Measurements from ENCODE around the gene LCN6.

GRCh38 chr9:136784997-136785361, 36.7 kb upstream of the LCN6 start:
- TF ChIP-seq ZNF281 (CRISPR knock-in tag; IDR thresholded peaks at IDR 0.05) (no peak), CREB1 (CRISPR knock-in tag; IDR thresholded peaks at IDR 0.05) (no peak), ZBTB43 (CRISPR knock-in tag; IDR thresholded peaks at IDR 0.05) (no peak), E2F1 (CRISPR knock-in tag; IDR thresholded peaks at IDR 0.05) (no peak), CTCF (IDR thresholded peaks at IDR 0.05) (no peak), MXD4 (CRISPR knock-in tag; IDR thresholded peaks at IDR 0.05; ENCODE audit: borderline replicate concordance) (no peak), USF2 (CRISPR knock-in tag; IDR thresholded peaks at IDR 0.05) (no peak), TP53 (CRISPR knock-in tag; IDR thresholded peaks at IDR 0.05) (no peak), ATF2 (CRISPR knock-in tag; IDR thresholded peaks at IDR 0.05; ENCODE audit: borderline replicate concordance, low read depth) (no peak)

All from WTC11 (cell line).